ENCODE measurements around the gene KRT33B. TPM values are rescaled to one million over a fixed set of nuclear protein-coding genes. Genes with fewer than 3 reads are reported as not detected.

KRT33B gene
- total and polyA plus RNA-seq, 2 of the 8 experiments (the other 6 are each of a cell fraction or from before 2014, with no cell fraction given): not detected

DNA sequence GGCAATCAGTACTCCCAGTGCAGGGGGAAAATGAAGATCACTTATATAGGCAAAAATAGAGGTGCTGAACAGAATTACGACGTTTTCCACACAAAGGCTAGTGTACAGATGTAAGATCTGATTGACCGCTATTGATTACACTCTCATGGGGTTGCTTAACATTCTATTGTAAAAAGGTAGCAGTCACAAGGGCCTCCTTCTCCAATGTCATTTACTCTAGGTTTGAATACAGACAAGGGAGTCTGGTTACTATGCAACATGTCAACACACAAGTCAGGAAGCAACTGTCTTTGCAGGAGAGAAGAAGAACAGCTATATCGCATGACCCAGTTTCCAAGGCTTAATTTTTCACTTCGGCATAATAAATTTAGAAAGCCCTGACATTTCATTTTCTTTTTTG lies 46.9 kb upstream of the KRT33B start (continued):
- TF ChIP-seq, protein P1, sequence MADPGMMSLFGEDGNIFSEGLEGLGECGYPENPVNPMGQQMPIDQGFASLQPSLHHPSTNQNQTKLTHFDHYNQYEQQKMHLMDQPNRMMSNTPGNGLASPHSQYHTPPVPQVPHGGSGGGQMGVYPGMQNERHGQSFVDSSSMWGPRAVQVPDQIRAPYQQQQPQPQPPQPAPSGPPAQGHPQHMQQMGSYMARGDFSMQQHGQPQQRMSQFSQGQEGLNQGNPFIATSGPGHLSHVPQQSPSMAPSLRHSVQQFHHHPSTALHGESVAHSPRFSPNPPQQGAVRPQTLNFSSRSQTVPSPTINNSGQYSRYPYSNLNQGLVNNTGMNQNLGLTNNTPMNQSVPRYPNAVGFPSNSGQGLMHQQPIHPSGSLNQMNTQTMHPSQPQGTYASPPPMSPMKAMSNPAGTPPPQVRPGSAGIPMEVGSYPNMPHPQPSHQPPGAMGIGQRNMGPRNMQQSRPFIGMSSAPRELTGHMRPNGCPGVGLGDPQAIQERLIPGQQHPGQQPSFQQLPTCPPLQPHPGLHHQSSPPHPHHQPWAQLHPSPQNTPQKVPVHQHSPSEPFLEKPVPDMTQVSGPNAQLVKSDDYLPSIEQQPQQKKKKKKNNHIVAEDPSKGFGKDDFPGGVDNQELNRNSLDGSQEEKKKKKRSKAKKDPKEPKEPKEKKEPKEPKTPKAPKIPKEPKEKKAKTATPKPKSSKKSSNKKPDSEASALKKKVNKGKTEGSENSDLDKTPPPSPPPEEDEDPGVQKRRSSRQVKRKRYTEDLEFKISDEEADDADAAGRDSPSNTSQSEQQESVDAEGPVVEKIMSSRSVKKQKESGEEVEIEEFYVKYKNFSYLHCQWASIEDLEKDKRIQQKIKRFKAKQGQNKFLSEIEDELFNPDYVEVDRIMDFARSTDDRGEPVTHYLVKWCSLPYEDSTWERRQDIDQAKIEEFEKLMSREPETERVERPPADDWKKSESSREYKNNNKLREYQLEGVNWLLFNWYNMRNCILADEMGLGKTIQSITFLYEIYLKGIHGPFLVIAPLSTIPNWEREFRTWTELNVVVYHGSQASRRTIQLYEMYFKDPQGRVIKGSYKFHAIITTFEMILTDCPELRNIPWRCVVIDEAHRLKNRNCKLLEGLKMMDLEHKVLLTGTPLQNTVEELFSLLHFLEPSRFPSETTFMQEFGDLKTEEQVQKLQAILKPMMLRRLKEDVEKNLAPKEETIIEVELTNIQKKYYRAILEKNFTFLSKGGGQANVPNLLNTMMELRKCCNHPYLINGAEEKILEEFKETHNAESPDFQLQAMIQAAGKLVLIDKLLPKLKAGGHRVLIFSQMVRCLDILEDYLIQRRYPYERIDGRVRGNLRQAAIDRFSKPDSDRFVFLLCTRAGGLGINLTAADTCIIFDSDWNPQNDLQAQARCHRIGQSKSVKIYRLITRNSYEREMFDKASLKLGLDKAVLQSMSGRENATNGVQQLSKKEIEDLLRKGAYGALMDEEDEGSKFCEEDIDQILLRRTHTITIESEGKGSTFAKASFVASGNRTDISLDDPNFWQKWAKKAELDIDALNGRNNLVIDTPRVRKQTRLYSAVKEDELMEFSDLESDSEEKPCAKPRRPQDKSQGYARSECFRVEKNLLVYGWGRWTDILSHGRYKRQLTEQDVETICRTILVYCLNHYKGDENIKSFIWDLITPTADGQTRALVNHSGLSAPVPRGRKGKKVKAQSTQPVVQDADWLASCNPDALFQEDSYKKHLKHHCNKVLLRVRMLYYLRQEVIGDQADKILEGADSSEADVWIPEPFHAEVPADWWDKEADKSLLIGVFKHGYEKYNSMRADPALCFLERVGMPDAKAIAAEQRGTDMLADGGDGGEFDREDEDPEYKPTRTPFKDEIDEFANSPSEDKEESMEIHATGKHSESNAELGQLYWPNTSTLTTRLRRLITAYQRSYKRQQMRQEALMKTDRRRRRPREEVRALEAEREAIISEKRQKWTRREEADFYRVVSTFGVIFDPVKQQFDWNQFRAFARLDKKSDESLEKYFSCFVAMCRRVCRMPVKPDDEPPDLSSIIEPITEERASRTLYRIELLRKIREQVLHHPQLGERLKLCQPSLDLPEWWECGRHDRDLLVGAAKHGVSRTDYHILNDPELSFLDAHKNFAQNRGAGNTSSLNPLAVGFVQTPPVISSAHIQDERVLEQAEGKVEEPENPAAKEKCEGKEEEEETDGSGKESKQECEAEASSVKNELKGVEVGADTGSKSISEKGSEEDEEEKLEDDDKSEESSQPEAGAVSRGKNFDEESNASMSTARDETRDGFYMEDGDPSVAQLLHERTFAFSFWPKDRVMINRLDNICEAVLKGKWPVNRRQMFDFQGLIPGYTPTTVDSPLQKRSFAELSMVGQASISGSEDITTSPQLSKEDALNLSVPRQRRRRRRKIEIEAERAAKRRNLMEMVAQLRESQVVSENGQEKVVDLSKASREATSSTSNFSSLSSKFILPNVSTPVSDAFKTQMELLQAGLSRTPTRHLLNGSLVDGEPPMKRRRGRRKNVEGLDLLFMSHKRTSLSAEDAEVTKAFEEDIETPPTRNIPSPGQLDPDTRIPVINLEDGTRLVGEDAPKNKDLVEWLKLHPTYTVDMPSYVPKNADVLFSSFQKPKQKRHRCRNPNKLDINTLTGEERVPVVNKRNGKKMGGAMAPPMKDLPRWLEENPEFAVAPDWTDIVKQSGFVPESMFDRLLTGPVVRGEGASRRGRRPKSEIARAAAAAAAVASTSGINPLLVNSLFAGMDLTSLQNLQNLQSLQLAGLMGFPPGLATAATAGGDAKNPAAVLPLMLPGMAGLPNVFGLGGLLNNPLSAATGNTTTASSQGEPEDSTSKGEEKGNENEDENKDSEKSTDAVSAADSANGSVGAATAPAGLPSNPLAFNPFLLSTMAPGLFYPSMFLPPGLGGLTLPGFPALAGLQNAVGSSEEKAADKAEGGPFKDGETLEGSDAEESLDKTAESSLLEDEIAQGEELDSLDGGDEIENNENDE (IDR thresholded peaks at IDR 0.05; ENCODE audit: insufficient replicate concordance, low read length): no peak
- no peak for TF ChIP-seq TAF7 (optimal IDR thresholded peaks at IDR 0.05; ENCODE audit: borderline replicate concordance, low read depth, low read length)
